GM11168 (cell line): ENCODE measurements around the gene LRRTM4.
"Not testable (repeated sequence)": the region's sequence is repeated elsewhere in the genome, so short reads cannot be mapped to it uniquely, and the experiment has no call there.

Source experiments
- in situ Hi-C: fragments of 300-500 bp; cut with MboI; formaldehyde crosslinking; loops from one replicate; pipeline ENCODE4 v1.12.0; 2022; ENCODE audit warnings: low sequenced_read_pairs; ENCODE audit not compliant: unreplicated experiment

Gene LRRTM4

DNA sequence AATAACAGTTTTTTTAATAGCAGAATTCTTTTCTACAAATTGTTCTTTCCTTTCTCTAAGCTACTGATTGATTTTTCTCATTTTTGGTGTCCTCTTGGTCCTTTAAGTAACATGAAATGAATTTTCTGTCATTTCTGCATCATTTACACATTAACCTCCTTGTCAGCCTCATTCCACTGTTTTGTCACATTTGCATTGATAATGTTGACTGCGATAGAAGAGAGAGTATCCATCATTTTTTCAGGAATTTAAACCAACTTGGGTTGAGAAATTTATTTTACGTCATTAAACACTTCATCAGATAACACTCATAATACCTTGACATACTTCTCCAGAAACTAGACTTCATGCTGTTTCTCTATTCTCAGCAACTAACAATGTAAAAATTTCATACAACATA lies 422.2 kb downstream of the LRRTM4 start:
- in situ Hi-C loops, result no loop called here

DNA sequence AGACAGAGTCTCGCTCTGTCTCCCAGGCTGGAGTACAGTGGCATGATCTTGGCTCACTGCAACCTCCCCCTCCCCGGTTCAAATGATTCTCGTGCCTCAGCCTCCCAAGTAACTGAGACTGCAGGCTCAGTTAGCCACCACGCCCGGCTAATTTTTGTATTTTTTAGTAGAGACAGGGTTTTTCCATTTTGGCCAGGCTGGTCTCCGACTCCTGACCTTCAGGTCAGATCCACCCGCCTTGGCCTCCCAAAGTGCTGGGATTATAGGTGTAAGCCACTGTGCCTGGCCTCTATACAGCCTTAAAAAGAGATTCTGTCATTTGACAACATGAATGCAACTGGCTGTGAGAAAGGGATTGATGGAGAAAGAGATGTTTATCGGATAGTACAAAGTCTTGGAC lies 426.7 kb downstream of the LRRTM4 start:
- in situ Hi-C loops, result not testable (repeated sequence)

DNA sequence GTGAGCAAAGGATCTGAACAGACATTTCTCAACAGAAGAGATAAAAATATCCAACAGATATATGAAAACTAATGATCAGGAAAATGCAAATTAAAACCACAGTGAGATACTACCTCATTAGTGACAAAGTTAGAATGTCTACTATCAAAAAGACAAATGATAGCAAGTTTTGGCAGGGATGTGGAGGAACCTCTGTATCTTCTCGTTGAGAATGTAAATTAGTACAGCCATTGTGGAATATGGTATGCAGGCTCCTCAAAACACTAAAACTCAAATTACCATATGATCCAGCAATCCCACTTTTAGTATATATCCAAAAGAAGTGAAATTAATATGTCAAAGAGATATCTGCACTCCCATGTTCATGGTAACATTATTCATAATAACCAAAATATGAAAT lies 427.1 kb downstream of the LRRTM4 start:
- in situ Hi-C loops, result no loop called here

DNA sequence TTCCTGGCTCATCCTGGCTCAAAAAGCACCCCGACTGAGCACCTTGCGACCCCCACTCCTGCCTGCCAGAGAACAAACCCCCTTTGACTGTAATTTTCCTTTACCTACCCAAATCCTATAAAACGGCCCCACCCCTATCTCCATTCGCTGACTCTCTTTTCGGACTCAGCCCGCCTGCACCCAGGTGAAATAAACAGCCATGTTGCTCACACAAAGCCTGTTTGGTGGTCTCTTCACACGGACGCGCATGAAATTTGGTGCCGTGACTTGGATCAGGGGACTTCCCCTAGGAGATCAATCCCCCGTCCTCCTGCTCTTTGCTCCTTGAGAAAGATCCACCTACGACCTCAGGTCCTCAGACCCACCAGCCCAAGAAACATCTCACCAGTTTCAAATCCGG lies 433.8 kb downstream of the LRRTM4 start:
- in situ Hi-C loops, result not testable (repeated sequence)

DNA sequence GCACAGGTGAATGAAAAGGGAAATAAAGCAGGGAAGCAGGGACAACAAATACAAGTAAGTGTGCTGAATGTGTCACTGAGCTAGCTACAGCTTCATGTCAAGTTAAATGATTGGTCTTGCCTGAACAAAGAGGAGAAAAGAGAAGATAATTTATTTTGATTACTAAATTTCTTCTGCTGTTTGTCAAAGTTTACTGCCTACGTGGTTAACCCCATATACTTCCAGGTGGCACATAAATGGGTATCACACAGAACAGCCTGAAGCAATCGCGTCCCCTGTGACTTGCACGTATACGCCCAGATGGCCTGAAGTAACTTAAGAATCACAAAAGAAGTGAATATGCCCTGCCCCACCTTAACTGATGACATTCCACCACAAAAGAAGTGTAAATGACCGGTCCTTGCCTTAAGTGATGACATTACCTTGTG lies 434.2 kb downstream of the LRRTM4 start:
- in situ Hi-C loops, result no loop called here

DNA sequence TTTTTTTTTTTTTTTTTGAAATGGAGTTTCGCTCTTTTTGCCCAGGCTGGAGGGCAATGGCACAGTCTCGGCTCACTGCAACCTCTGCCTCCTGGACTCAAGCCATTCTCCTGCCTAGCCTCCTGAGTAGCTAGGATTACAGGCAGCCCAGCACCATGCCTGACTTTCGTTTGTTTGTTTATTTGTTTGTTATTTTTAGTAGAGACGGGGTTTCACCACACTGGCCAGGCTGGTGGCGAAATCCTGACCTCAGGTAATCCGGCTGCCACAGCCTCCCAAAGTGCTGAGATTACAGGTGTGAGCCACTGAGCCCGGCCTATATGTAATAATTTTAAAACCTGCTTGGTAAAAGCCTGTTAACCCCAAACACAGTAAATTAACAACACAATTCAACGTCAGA lies 435.7 kb downstream of the LRRTM4 start:
- in situ Hi-C loops, result no loop called here

DNA sequence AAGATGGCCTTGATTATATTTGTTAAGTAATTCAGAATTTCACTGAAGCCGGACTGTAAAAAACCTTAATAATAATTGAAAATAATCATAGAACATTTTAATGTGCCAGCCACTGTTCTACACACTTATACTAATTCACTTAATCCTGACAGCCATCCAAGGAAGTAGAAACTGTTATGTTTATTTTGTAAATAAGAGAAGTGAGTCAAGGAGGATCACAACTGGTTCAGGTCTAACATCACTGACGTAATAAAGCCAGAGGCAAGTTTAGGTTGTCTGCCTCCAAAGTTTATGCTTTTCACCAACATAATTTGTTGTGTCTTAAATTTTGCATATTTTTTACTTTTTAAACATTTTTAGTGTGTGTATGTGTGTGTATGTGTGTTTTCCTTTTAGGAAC lies 436.1 kb downstream of the LRRTM4 start:
- in situ Hi-C loops, result no loop called here

DNA sequence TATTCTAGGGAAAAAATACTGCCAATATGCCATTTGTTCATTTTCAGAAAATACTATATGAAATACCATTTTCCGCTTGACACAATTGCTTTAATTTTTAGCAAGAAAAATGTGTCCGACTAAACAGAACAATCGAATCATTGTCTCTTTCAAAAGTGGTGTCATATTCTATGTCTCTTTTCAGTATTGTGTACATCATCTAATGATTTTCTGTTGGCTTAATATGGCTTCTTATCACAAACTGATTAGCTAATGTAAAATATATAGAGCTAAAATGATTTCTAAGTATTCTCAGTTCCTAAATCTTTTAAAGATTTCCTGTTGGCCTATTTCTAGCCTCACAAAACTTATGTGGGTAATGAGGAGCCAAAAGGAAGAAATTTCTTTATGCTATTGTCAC lies 436.6 kb downstream of the LRRTM4 start:
- in situ Hi-C loops, result no loop called here

DNA sequence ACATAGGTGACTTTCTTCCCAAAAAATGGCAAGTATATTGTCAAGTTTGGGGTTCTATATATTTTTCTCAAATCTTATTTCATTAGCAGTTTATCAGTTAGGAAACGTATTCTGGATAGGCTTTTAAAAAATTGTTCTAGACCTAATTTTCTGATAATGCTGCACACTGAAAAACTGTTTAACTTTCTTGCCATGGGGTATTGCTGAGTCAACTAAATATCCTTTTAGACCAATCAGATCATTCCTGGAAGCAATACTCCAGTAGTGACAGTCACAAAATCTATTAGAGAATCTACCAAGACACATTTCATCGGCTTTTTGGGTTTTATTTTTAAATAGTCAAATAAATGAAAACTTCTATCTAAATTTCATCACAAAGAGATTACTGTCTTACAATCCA lies 440.6 kb downstream of the LRRTM4 start:
- in situ Hi-C loops, result no loop called here

DNA sequence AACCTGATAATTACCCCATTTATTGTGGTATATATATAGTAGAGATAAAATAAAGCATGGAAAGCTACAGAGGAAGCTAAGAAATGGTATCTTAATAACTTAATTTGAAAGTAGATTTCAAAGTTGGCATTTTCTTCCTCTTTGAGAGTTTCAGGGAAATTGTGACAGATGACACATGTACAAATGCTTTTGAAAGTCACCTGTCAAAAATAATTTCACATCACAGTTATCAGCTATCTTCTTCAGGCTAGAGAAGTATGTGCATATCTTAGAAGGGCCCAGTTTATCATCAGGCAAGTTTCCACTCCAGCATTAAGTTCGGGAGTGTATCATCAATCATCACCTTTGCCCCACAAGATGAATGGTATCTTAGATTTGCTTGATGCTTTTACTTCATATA lies 457.9 kb downstream of the LRRTM4 start:
- in situ Hi-C loops, result no loop called here

DNA sequence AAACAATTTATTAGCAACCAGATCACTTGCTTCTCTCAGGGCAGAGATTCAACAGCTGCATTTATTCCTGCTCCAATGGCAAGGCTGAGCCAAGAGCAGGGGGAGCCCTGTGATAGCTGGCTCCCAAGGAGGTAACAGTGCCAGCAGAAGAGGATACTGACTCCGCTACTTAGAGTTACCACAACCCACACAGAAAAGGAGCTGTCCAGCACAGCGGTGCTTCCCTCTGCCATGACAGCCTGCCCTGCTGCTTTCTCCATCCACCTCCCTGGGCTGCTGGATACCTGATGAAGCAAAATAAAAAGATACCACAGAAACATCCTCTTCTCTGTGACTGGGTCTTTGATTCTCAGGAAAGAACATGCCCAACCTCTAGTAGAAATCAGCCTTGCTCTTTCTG lies 467.2 kb downstream of the LRRTM4 start:
- in situ Hi-C loops, result no loop called here

DNA sequence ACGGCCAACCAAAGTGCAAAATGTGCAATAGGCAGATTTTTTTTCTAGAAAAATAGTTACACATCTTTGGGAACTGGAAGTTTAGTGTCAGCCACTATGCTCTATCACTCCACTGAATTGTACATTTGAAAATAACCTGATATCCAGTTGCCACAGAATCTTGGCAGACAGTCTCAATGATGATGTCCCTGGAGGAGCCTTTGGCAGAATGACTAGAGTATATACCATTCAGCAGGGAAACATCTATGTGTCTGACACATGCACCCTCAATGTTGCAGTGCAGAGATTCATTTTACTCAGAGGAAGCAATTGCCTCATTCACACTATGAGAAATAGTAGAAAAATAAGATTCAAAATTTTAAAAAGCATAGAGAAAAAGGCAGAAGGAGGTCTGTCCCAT lies 475.8 kb downstream of the LRRTM4 start:
- in situ Hi-C loops, result no loop called here

DNA sequence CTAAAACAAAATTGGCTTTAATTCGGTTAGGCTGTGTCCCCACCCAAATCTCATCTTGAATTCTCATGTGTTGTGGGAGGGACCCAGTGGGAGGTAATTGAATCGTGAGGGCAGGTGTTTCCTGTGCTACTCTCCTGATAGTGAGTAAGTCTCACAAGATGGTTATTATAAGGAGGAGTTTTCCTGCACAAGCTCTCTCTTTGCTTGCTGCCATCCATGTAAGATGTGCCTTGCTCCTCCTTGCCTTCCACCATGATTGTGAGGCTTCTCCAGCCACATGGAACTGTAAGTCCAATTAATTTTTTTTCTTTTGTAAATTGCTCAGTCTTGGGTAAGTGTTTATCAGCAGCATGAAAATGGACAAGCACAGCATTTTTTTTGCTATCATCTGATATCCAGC lies 476.7 kb downstream of the LRRTM4 start:
- in situ Hi-C loops, result not testable (repeated sequence)

DNA sequence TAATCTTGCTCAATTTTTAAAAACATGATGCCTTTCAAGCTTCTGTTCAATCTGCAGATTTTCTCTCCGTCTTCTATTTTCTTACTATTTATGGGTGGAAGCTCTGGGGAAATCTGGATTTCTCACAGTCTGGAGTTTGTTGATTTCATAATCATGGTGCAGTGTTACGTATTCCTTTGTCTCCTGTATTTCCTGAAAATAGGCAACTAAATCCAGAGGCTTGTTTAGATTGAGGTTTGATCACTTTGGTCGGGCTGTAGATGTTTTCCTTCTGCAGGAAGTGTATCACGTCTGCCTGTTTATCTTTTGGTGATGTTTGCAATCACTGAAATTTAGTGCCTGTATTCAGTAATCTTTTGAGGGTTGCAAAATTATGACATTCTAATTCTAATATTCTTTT lies 487.7 kb downstream of the LRRTM4 start:
- in situ Hi-C loops, result no loop called here

DNA sequence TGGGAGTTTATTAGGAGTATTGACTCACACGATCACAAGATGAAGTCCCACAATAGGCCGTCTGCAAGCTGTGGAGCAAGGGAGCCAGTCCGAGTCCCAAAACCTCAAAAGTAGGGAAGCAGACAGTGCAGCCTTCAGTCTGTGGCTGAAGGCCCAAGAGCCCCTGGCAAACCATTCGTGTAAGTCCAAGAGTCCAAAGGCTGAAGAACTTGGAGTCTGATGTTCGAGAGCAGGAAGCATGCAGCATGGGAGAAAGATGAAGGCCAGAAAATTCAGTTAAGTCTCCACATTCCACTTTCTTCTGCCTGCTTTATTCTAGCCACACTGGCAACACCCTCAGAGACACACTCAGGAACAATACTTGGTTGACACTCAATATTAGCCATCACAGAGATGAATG lies 492.9 kb downstream of the LRRTM4 start:
- in situ Hi-C loops, result not testable (repeated sequence)

DNA sequence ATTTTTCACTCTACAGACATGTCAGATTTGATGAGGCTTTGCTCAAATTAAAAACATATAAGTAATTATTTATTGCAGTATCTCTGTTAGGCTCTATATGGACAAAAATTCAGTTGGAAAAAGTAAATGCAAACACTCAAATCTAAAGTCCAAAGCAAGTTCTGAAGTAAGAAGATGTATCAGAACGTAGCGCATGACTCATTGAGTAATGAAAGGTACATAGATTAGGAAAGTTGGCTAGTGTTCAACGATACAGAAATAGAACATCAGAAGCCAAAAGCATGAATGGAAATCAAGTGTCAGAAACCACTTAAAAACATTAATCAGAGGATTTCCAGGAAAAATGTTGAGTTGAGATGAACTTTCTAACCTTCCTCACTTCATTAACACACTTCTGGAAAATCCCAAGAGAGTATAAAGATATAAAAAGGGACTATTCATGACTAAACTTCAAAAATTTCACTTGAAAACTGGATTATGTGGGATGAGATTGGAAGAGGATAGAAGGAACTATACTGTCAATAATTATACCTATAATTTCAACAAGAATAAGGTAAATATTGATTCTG lies 494.1 kb downstream of the LRRTM4 start:
- in situ Hi-C loops, result no loop called here

DNA sequence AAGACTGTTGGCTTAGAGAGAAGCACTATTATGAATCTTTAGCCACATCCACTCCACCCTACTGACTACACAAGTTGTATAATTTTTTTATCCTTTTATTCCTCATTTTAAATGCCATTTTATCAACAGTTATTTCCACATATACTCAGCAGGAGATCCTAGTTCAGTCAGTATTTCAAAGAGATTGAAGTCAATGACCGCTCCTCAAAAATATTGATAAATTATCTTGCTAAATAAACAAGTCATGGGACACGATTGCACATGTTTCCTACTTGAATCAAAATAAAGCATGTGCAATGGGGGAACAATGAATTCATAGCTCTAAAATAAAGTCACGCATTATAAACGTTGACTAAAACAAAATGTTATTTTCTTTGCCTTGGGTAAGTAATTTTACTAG lies 496.5 kb downstream of the LRRTM4 start:
- in situ Hi-C loops, result no loop called here

DNA sequence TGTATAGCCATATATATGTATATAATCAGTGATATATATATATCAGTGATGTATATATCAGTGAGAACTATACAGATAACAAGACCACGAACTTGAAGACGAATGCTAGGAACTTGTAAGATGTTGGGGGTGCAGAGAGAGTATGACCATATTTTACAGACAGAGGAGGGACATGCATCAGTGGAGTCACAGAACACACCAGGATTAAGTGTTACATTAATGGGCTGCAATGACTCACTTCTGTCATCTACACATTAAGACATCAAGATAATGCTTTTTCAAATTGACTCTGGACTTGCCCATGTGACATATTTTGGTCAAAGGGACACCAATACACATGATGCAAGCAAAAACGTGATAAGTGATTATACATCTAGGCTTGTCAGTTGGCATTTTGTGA lies 501.0 kb downstream of the LRRTM4 start:
- in situ Hi-C loops, result no loop called here

DNA sequence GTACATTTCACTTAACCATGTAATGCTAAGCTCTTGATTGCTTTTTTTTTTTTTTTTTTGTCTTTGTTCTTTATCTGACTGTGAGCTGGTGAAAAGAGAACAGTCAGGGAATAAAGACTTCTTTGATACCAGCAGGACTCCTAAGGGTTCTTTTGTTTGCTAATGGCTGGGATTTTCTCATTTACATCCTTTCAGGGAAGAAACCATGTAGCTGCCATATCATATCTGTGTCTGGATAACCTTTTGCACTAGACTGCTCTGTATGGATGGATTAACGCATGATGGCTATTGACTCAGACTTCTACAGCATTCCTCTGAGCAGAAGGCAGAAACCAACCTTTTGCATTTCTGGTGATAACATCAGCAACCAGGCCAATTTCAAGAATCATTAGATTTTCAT lies 504.0 kb downstream of the LRRTM4 start:
- in situ Hi-C loops, result no loop called here

DNA sequence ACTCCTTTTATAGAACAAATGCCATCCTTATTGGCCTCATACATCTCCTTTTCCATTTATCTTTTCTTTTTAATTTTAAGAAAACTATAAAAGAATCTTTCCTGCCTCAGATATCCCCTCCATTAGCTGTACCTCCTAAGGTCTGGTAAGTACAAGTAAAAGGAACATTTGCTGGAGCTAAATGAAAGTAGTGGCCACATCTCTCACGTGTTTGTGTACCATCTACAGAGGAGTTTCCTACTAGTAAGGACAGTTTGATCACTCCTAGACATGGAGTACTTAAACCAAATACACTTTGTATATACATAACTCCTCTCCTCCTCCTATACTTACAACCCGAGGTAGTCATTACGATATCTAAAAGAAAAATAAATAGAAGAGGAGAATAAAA lies 504.8 kb downstream of the LRRTM4 start:
- in situ Hi-C loops, result no loop called here

DNA sequence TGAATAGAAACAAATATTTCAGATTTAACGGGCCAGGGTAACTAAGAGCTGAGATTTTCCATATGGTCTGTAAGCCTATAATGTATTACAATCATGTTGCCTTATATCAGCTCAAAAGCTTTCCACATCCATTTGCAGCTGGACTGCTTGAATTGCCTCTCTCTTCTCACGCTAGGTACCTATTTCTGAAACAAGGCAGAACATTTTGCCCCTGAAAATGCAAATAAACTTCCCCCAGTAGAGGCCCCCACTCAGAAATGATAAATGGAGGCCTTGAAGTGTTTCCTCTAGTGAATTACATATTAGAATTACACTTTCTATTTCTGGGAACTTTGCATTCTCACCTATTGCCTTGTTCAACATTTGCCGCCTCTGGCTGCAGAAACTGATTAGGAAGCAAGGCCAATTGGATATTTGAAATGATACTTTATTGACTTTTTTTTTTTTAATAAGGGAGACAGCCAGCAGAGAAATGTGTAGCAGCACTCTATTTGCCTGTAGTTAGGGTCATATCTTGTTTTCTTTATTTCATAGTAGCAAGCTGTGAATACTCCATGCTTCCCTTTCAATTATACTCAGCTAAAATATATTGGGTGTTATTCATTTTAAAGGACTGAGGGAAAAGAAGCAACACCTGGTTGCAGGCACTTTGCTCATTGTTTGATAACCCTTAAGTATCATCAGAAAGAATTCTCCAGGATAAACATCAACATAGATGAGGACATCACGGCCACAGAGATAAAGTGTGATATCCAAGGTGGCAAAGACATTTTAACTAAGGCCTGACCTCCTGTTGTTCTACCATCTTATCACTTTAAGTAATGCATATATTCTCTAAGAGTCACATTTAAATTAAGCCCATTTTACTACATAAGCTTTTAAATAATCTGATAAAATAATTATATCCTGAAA lies 505.5 kb downstream of the LRRTM4 start:
- in situ Hi-C loops, result no loop called here

DNA sequence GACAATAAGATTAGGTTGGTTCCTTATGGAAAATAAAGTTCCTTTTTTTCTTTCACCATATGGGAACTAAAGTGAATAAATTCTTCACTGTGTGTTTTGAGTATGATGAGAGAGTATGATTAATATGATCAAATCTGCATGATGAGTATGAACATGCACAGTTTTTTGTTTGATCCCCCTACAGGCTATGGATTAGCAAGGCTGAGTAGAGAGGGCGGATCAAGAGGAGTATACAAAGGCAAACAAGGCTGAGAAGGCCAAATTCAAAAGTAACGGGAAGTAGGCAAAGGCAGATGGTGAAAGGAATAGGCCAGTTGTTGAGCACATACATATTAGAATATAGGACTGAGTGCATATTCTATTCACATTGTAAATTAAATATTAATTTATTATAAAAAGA lies 508.2 kb downstream of the LRRTM4 start:
- in situ Hi-C loops, result no loop called here
